HepG2 (cell line): ENCODE measurements around the gene ERFL. TPM values are rescaled to one million over a fixed set of nuclear protein-coding genes. Genes with fewer than 3 reads are reported as not detected.
A peak's percentile ranks its signal among the peaks of the same experiment; 100 is the strongest.

Experiments
- ATAD3A ChIP-seq: sonication (generic); formaldehyde crosslinking; IDR thresholded peaks from 2 replicates; pipeline ENCODE4 v1.4.0; 2020; ENCODE audit warnings: missing genetic modification reagents
- EED ChIP-seq: sonication (generic); formaldehyde crosslinking; IDR thresholded peaks from 2 replicates; pipeline ENCODE4 v1.5.0; 2020; ENCODE audit warnings: mild to moderate bottlenecking, missing genetic modification reagents
- ESRRA ChIP-seq: sonication (generic); formaldehyde crosslinking; IDR thresholded peaks from 2 replicates; pipeline ENCODE4 v1.5.1; 2020; ENCODE audit warnings: mild to moderate bottlenecking, low read depth, missing genetic modification reagents
- FOXP1 ChIP-seq, 2 experiments: fragments of 450-650 bp in 1 of 2; IDR thresholded peaks; 2 replicates each; pipeline ENCODE4 v1.6.1; 2017 to 2018; ENCODE audit warnings: antibody characterized with exemption in 1 of 2
- GATA4 ChIP-seq: sonication (generic); IDR thresholded peaks from 2 replicates; pipeline ENCODE4 v1.6.1; 2016; ENCODE audit warnings: antibody characterized with exemption, low read depth, borderline replicate concordance
- GPN1 ChIP-seq: sonication (generic); formaldehyde crosslinking; IDR thresholded peaks from 2 replicates; pipeline ENCODE4 v1.5.1; 2020; ENCODE audit warnings: missing genetic modification reagents, borderline replicate concordance
- HDAC1 ChIP-seq: sonication (generic); formaldehyde crosslinking; IDR thresholded peaks from 2 replicates; pipeline ENCODE4 v1.5.1; 2020; ENCODE audit warnings: mild to moderate bottlenecking, missing genetic modification reagents
- HOMEZ ChIP-seq: IDR thresholded peaks from 2 replicates; pipeline ENCODE4 v1.6.1; 2016; ENCODE audit warnings: low read depth
- HOXD1 ChIP-seq: sonication (generic); formaldehyde crosslinking; IDR thresholded peaks from 2 replicates; pipeline ENCODE4 v1.5.0; 2020; ENCODE audit warnings: missing genetic modification reagents
- KAT8 ChIP-seq: IDR thresholded peaks from 2 replicates; pipeline ENCODE4 v1.6.1; 2016; ENCODE audit warnings: missing genetic modification reagents, missing compliant biosample characterization
- MTA3 ChIP-seq: sonication (generic); formaldehyde crosslinking; IDR thresholded peaks from 2 replicates; pipeline ENCODE4 v1.4.0; 2020; ENCODE audit warnings: missing genetic modification reagents
- MTERF4 ChIP-seq: sonication (generic); formaldehyde crosslinking; IDR thresholded peaks from 2 replicates; pipeline ENCODE4 v1.8.0; 2023; ENCODE audit warnings: mild to moderate bottlenecking, missing genetic modification reagents
- MTF2 ChIP-seq: sonication (generic); formaldehyde crosslinking; IDR thresholded peaks from 2 replicates; pipeline ENCODE4 v1.5.0; 2020; ENCODE audit warnings: missing genetic modification reagents, borderline replicate concordance
- MYNN ChIP-seq: sonication (generic); formaldehyde crosslinking; IDR thresholded peaks from 2 replicates; pipeline ENCODE4 v1.4.0; 2020; ENCODE audit warnings: mild to moderate bottlenecking, low read depth, missing genetic modification reagents
- NFIC ChIP-seq: IDR thresholded peaks from 2 replicates; pipeline ENCODE4 v1.6.1; 2012; ENCODE audit warnings: mild to moderate bottlenecking, low read length, inconsistent platforms
- NR2C2 ChIP-seq: sonication (generic); formaldehyde crosslinking; IDR thresholded peaks from 2 replicates; pipeline ENCODE4 v1.4.0; 2020; ENCODE audit warnings: missing genetic modification reagents, mild to moderate bottlenecking, moderate library complexity, borderline replicate concordance
- POLR2A ChIP-seq, 2 experiments: IDR thresholded peaks; 2 replicates each; pipeline ENCODE4 v1.6.1; 2011; ENCODE audit warnings: low read depth in 2 of 2, low read length in 2 of 2, mild to moderate bottlenecking in 1 of 2, moderate library complexity in 1 of 2; ENCODE audit not compliant: insufficient read depth in 1 of 2
- POLR2AphosphoS5 ChIP-seq: IDR thresholded peaks from 2 replicates; pipeline ENCODE4 v1.6.1; 2012; ENCODE audit warnings: low read depth, low read length
- SMC3 ChIP-seq: IDR thresholded peaks from 2 replicates; pipeline ENCODE4 v1.6.1; 2011; ENCODE audit warnings: low read length, improper control_type of control experiment
- SNRNP70 ChIP-seq: fragments of 200-400 bp; formaldehyde crosslinking; IDR thresholded peaks from 2 replicates; pipeline ENCODE4 v1.6.1; 2017; ENCODE audit warnings: mild to moderate bottlenecking, low read depth, low read length, moderate library complexity
- SSRP1 ChIP-seq: IDR thresholded peaks from 2 replicates; pipeline ENCODE4 v1.6.1; 2016; ENCODE audit warnings: control low read depth
- ZBTB44 ChIP-seq: sonication (generic); formaldehyde crosslinking; IDR thresholded peaks from 2 replicates; pipeline ENCODE4 v1.4.0; 2020; ENCODE audit warnings: missing genetic modification reagents
- ZNF282 ChIP-seq: fragments of 450-650 bp; IDR thresholded peaks from 2 replicates; pipeline ENCODE4 v1.6.1; 2018; ENCODE audit not compliant: partially characterized antibody
- ZNF331 ChIP-seq: sonication (generic); formaldehyde crosslinking; IDR thresholded peaks from 2 replicates; pipeline ENCODE4 v1.4.0; 2020; ENCODE audit warnings: missing genetic modification reagents
- ZNF333 ChIP-seq: sonication (generic); formaldehyde crosslinking; IDR thresholded peaks from 2 replicates; pipeline ENCODE4 v1.4.0; 2020; ENCODE audit warnings: mild to moderate bottlenecking, missing genetic modification reagents, borderline replicate concordance
- ZNF510 ChIP-seq: sonication (generic); formaldehyde crosslinking; IDR thresholded peaks from 2 replicates; pipeline ENCODE4 v1.4.0; 2020; ENCODE audit warnings: low read depth, mild to moderate bottlenecking, missing genetic modification reagents
- ZNF660 ChIP-seq: sonication (generic); formaldehyde crosslinking; IDR thresholded peaks from 2 replicates; pipeline ENCODE4 v1.5.1; 2020; ENCODE audit warnings: mild to moderate bottlenecking, low read depth, missing genetic modification reagents, borderline replicate concordance
- ZNF770 ChIP-seq: sonication (generic); formaldehyde crosslinking; IDR thresholded peaks from 2 replicates; pipeline ENCODE4 v1.5.0; 2020; ENCODE audit warnings: mild to moderate bottlenecking, missing genetic modification reagents
- polyA plus RNA-seq, 8 experiments: library from polyadenylated mRNA; depleted of rRNA in 3 of 8; stranded (reverse) in 7 of 8; unstranded in 1 of 8; fragments of >200 nt; fragmentation: Illumina TruSeq in 4 of 8; extraction: Trizol in 4 of 8; gene quantifications; 2 replicates each; pipeline versions ENCODE4 v1.2.1 to v1.2.3, GENCODE V29; 2011 to 2016; ENCODE audit warnings: low read depth in 4 of 8, missing spikeins in 1 of 8, mixed read lengths in 1 of 8; ENCODE audit not compliant: insufficient read depth in 1 of 8
- total RNA-seq, 5 experiments: library from RNA; depleted of rRNA; stranded (reverse); fragments of >200 nt; fragmentation: Illumina TruSeq; extraction: Trizol; gene quantifications; 2 replicates each; pipeline ENCODE4 v1.2.3, GENCODE V29; 2016; ENCODE audit warnings: low read depth in 1 of 5

Gene ERFL
- total and polyA plus RNA-seq, 2 of the 13 experiments (the other 11 are each of a cell fraction or from before 2014, with no cell fraction given) = not detected

GRCh38 chr19:41958367-41959055 lies 30.3 kb upstream of the ERFL start (continued):
- TF ChIP-seq ZBTB44 (CRISPR knock-in tag) (no peak), ZNF282 (no peak), NR2C2 (CRISPR knock-in tag) (no peak), ZNF660 (CRISPR knock-in tag) (no peak), GPN1 (CRISPR knock-in tag) (no peak), SMC3 (no peak), HOMEZ (CRISPR knock-in tag) (no peak), EED (CRISPR knock-in tag) (peak; percentile 66; the same call in 1 of the 2 replicates), MTA3 (CRISPR knock-in tag) (no peak), HOXD1 (no peak), KAT8 (CRISPR knock-in tag) (no peak), FOXP1 (IDR thresholded peaks at IDR 0.05) (no peak), FOXP1 (CRISPR knock-in tag; IDR thresholded peaks at IDR 0.05) (no peak), HDAC1 (CRISPR knock-in tag) (no peak; the same call in 1 of the 2 replicates), ESRRA (CRISPR knock-in tag) (no peak), ZNF331 (CRISPR knock-in tag) (no peak), ZNF333 (no peak), MYNN (CRISPR knock-in tag) (no peak), SNRNP70 (no peak), ZNF770 (no peak), MTF2 (CRISPR knock-in tag) (no peak), NFIC (no peak), MTERF4 (no peak), GATA4 (no peak), SSRP1 (CRISPR knock-in tag) (no peak), ZNF510 (CRISPR knock-in tag) (no peak), ATAD3A (no peak), POLR2AphosphoS5 (peak; percentile 53), POLR2A (IDR thresholded peaks at IDR 0.05; ENCODE audit: insufficient read depth in 1 of 2, low read depth in 2 of 2, low read length in 2 of 2) (peak; percentile 68 to 83)
